SK-N-SH (cell line): ENCODE results near the gene PDCD6IP. TPM values are rescaled to one million over a fixed set of nuclear protein-coding genes. Genes with fewer than 3 reads are reported as not detected.
"Not testable (repeated sequence)": the region's sequence is repeated elsewhere in the genome, so short reads cannot be mapped to it uniquely, and the experiment has no call there.

ENCODE experiments used
- CTCF ChIA-PET: fragments of 300-600, 350-600 bp; formaldehyde crosslinking; extraction: SDS; loops from one replicate; lab custom pipeline; 2021; lab: Yijun Ruan, JAX
- POLR2A ChIA-PET: fragments of 350-600 bp; sonication (Branson Sonifier 250); formaldehyde crosslinking; extraction: SDS; loops from one replicate; lab custom pipeline; 2020; ENCODE audit warnings: antibody characterized with exemption, inconsistent platforms; lab: Yijun Ruan, JAX
- DNase-seq: peaks from one replicate; pipeline ENCODE4 v3.0.0; 2012
- H2AFZ ChIP-seq: fragments of 200-600 bp; sonication (generic); 2 replicates; pipeline ENCODE4 v1.8.1; 2016; ENCODE audit warnings: antibody characterized with exemption, mild to moderate bottlenecking, low read depth
- H3F3A ChIP-seq: fragments of 200-600 bp; sonication (generic); replicated peaks from 2 replicates; pipeline ENCODE3; 2016; ENCODE audit warnings: antibody characterized with exemption, mild to moderate bottlenecking; ENCODE audit not compliant: insufficient read depth
- H3K27ac ChIP-seq, 2 experiments: fragments of 200-500 bp in 1 of 2; fragments of 200-600 bp in 1 of 2; sonication (Bioruptor generic) in 1 of 2; sonication (generic), shearing (Covaris generic) in 1 of 2; 2 replicates each; pipeline versions ENCODE4 v1.5.1 to v1.6.1; 2014 to 2016; ENCODE audit warnings: low read depth in 2 of 2, inconsistent platforms in 1 of 2, low read length in 1 of 2, mild to moderate bottlenecking in 1 of 2, mixed read lengths in 1 of 2
- H3K27me3 ChIP-seq: fragments of 200-600 bp; sonication (generic), shearing (Covaris generic); 2 replicates; pipeline ENCODE4 v1.6.1; 2016; ENCODE audit warnings: mixed run types; ENCODE audit not compliant: insufficient read depth
- H3K36me3 ChIP-seq, 2 experiments: fragments of 200-500 bp in 1 of 2; fragments of 200-600 bp in 1 of 2; sonication (Bioruptor generic) in 1 of 2; sonication (generic) in 1 of 2; replicated peaks in 1 of 2; 2 replicates each; pipeline versions ENCODE3 to v1.5.1; 2014 to 2016; ENCODE audit warnings: low read length in 1 of 2, mild to moderate bottlenecking in 1 of 2; ENCODE audit not compliant: insufficient read depth in 2 of 2, control insufficient read depth in 1 of 2
- H3K4me1 ChIP-seq, 2 experiments: fragments of 200-500 bp in 1 of 2; fragments of 200-600 bp in 1 of 2; sonication (Bioruptor generic) in 1 of 2; sonication (generic), shearing (Covaris generic) in 1 of 2; 2 replicates each; pipeline versions ENCODE4 v1.5.1 to v1.6.1; 2014 to 2016; ENCODE audit warnings: low read depth in 1 of 2, low read length in 1 of 2, mixed run types in 1 of 2; ENCODE audit not compliant: insufficient read depth in 2 of 2, control insufficient read depth in 1 of 2
- H3K4me2 ChIP-seq: fragments of 200-600 bp; sonication (generic), shearing (Covaris generic); 2 replicates; pipeline ENCODE4 v1.6.1; 2017; ENCODE audit warnings: mixed run types
- H3K4me3 ChIP-seq, 2 experiments: fragments of 200-500 bp in 1 of 2; fragments of 200-600 bp in 1 of 2; sonication (Bioruptor generic) in 1 of 2; sonication (generic), shearing (Covaris generic) in 1 of 2; 2 replicates each; pipeline versions ENCODE4 v1.5.1 to v1.8.1; 2014 to 2016; ENCODE audit warnings: low read depth in 2 of 2, inconsistent platforms in 1 of 2, low read length in 1 of 2, mild to moderate bottlenecking in 1 of 2, mixed read lengths in 1 of 2, moderate library complexity in 1 of 2
- H3K79me2 ChIP-seq: fragments of 200-600 bp; sonication (generic); 2 replicates; pipeline ENCODE4 v1.8.1; 2017; ENCODE audit warnings: mild to moderate bottlenecking; ENCODE audit not compliant: insufficient read depth
- H3K9ac ChIP-seq: fragments of 200-600 bp; sonication (generic); 2 replicates; pipeline ENCODE4 v1.6.1; 2017; ENCODE audit warnings: mixed run types
- H3K9me2 ChIP-seq: fragments of 200-600 bp; sonication (generic); 2 replicates; pipeline ENCODE4 v1.6.1; 2017; ENCODE audit warnings: mixed run types
- H3K9me3 ChIP-seq: fragments of 200-600 bp; sonication (generic); 2 replicates; pipeline ENCODE4 v1.6.1; 2017; ENCODE audit warnings: mixed run types, mild to moderate bottlenecking, moderate library complexity
- H4K20me1 ChIP-seq: fragments of 200-600 bp; sonication (generic); 2 replicates; pipeline ENCODE4 v1.6.1; 2017; ENCODE audit warnings: mild to moderate bottlenecking, mixed run types; ENCODE audit not compliant: insufficient read depth
- CHD2 ChIP-seq: fragments of 150-350 bp; IDR thresholded peaks from 2 replicates; pipeline ENCODE4 v1.6.1; 2018; ENCODE audit warnings: low read length; ENCODE audit not compliant: partially characterized antibody
- CTCF ChIP-seq: fragments of 200-600 bp; sonication (generic); IDR thresholded peaks from 2 replicates; pipeline ENCODE4 v1.6.1; 2017; ENCODE audit warnings: antibody characterized with exemption, mild to moderate bottlenecking, moderate library complexity
- EZH2phosphoT487 ChIP-seq: fragments of 200-600 bp; sonication (generic); IDR thresholded peaks from 2 replicates; pipeline ENCODE4 v1.6.1; 2017; ENCODE audit warnings: low read depth, mixed run types, mild to moderate bottlenecking, antibody characterized with exemption, moderate library complexity, borderline replicate concordance
- FOXJ3 ChIP-seq: sonication (generic); formaldehyde crosslinking; IDR thresholded peaks from 2 replicates; pipeline ENCODE4 v1.5.1; 2020; ENCODE audit warnings: mild to moderate bottlenecking, missing genetic modification reagents
- GATA2 ChIP-seq: sonication (generic); formaldehyde crosslinking; IDR thresholded peaks from 2 replicates; pipeline ENCODE4 v1.5.0; 2020; ENCODE audit warnings: mild to moderate bottlenecking, missing genetic modification reagents
- MEF2A ChIP-seq: IDR thresholded peaks from 2 replicates; pipeline ENCODE4 v1.4.0; 2012; ENCODE audit warnings: low read depth, borderline replicate concordance
- MXI1 ChIP-seq: IDR thresholded peaks from 2 replicates; pipeline ENCODE4 v1.6.1; 2012; ENCODE audit warnings: mild to moderate bottlenecking, low read depth, low read length, improper control_type of control experiment
- RCOR1 ChIP-seq: fragments of 150-350 bp; IDR thresholded peaks from 2 replicates; pipeline ENCODE4 v1.6.1; 2017; ENCODE audit warnings: antibody characterized with exemption, low read length
- RFX5 ChIP-seq: IDR thresholded peaks from 2 replicates; pipeline ENCODE4 v1.6.1; 2012; ENCODE audit warnings: mild to moderate bottlenecking, improper control_type of control experiment, low read length
- RXRA ChIP-seq: IDR thresholded peaks from 2 replicates; pipeline ENCODE4 v1.4.0; 2012; ENCODE audit warnings: low read depth, mild to moderate bottlenecking, borderline replicate concordance
- SIN3A ChIP-seq: IDR thresholded peaks from 2 replicates; pipeline ENCODE4 v1.6.1; 2012; ENCODE audit warnings: low read depth, mild to moderate bottlenecking, low read length, moderate library complexity, borderline replicate concordance
- SMC3 ChIP-seq: IDR thresholded peaks from 2 replicates; pipeline ENCODE4 v1.6.1; 2012; ENCODE audit warnings: low read depth, low read length, improper control_type of control experiment
- TCF12 ChIP-seq: IDR thresholded peaks from 2 replicates; pipeline ENCODE4 v1.4.0; 2012
- USF1 ChIP-seq: IDR thresholded peaks from 2 replicates; pipeline ENCODE4 v1.4.0; 2012; ENCODE audit warnings: low read depth, borderline replicate concordance
- USF2 ChIP-seq: fragments of 150-350 bp; IDR thresholded peaks from 2 replicates; pipeline ENCODE4 v1.6.1; 2017; ENCODE audit warnings: antibody characterized with exemption, low read length, low read depth, borderline replicate concordance
- ZBTB33 ChIP-seq: IDR thresholded peaks from 2 replicates; pipeline ENCODE4 v1.4.0; 2012; ENCODE audit warnings: low read depth, borderline replicate concordance
- WGBS: methylation state at CpG from one replicate; pipeline ENCODE4 v1.1.6; 2017; ENCODE audit warnings: low lambda C conversion rate; 5-methylcytosine and 5-hydroxymethylcytosine counted together
- polyA plus RNA-seq, 3 experiments: library from polyadenylated mRNA; depleted of rRNA; stranded (reverse); fragments of >200 nt; gene quantifications; 2 replicates each; pipeline ENCODE4 v1.2.3, GENCODE V29; 2012

The PDCD6IP gene
- polyA plus RNA-seq, 1 of the 3 experiments (the other 2 are of a cell fraction), result 49.1 TPM

- CTCF ChIA-PET, result interaction anchor here (1.3 kb wide), 2 partner anchors 15 to 25 kb away, joined by 3 read pairs; no protein-coding TSS in a partner anchor
- POLR2A ChIA-PET, result no interaction called here
- H3K9ac ChIP-seq, result no peak overlapping the region
These were observed 47.1 kb upstream of the PDCD6IP start for GRCh38 chr3:33751336-33751735.

GRCh38 chr3:33754391-33754790 lies 44.0 kb upstream of the PDCD6IP start:
- H4K20me1 ChIP-seq, CTCF ChIA-PET: not testable (repeated sequence)

More at GRCh38 chr3:33751336-33751735, 47.1 kb upstream of the PDCD6IP start:
- TF ChIP-seq CHD2 (no peak), CTCF (no peak), SMC3 (no peak), TCF12 (no peak), GATA2 (no peak), USF1 (no peak), USF2 (no peak), RXRA (no peak), ZBTB33 (no peak), RFX5 (no peak), MXI1 (no peak), FOXJ3 (no peak), SIN3A (no peak), RCOR1 (no peak), EZH2phosphoT487 (no peak), MEF2A (no peak)
- Histone ChIP-seq H3F3A (peaks cover 10% of the 10 kb centered on the region), H3K79me2 (no peaks in the 10 kb centered on the region), H3K27me3 (no peaks in the 10 kb centered on the region), H4K20me1 (no peaks in the 10 kb centered on the region), H3K9me3 (no peaks in the 10 kb centered on the region), H3K4me2 (no peak overlapping the region), H3K9me2 (no peaks in the 10 kb centered on the region), H3K4me3 (no peak overlapping the region), H3K4me1 (no peaks in the 10 kb centered on the region), H3K36me3 (no peaks in the 10 kb centered on the region), H2AFZ (no peak overlapping the region), H3K27ac (no peak overlapping the region)
- WGBS, result 82% methylated on average over 2 of the region's 2 CpGs
- no peak for DNase-seq

More at GRCh38 chr3:33754391-33754790, 44.0 kb upstream of the PDCD6IP start:
- H3K4me1 ChIP-seq, H3K4me2 ChIP-seq, DNase-seq, H3K79me2 ChIP-seq, H3K27ac ChIP-seq, POLR2A ChIA-PET, H3K4me3 ChIP-seq, H3K27me3 ChIP-seq, H3K9ac ChIP-seq, H3F3A ChIP-seq, H2AFZ ChIP-seq, H3K9me2 ChIP-seq, H3K36me3 ChIP-seq, H3K9me3 ChIP-seq: not testable (repeated sequence)
- WGBS, result 41% methylated on average over 1 of the region's 1 CpG
